Neuron (in vitro differentiated cells): ENCODE measurements around the gene ZNF541.

ENCODE experiments used
- H2AFZ ChIP-seq: one replicate; pipeline ENCODE4 v1.6.1; 2013; ENCODE audit warnings: low read depth, mild to moderate bottlenecking, inconsistent platforms, low read length, moderate library complexity
- H3K27me3 ChIP-seq: one replicate; pipeline ENCODE4 v1.6.1; 2013; ENCODE audit warnings: low read length; ENCODE audit not compliant: insufficient read depth
- H3K36me3 ChIP-seq: one replicate; pipeline ENCODE4 v1.6.1; 2013; ENCODE audit warnings: low read length; ENCODE audit not compliant: insufficient read depth
- H3K4me1 ChIP-seq: one replicate; pipeline ENCODE4 v1.6.1; 2013; ENCODE audit warnings: low read length; ENCODE audit not compliant: insufficient read depth
- H3K4me3 ChIP-seq: 2 replicates; pipeline ENCODE4 v1.5.1; 2013; ENCODE audit warnings: mild to moderate bottlenecking, low read length, moderate library complexity
- H3K9me3 ChIP-seq: one replicate; pipeline ENCODE4 v1.6.1; 2013; ENCODE audit warnings: low read length

The ZNF541 gene

GRCh38 chr19:47526798-47527197 lies 46.1 kb downstream of the ZNF541 start:
- Histone ChIP-seq H2AFZ (no peak overlapping the region), H3K36me3 (no peaks in the 10 kb centered on the region), H3K27me3 (peaks cover 3% of the 10 kb centered on the region), H3K4me3 (no peak overlapping the region), H3K4me1 (no peaks in the 10 kb centered on the region), H3K9me3 (no peaks in the 10 kb centered on the region)

GRCh38 chr19:47523473-47523872 lies 49.5 kb downstream of the ZNF541 start:
- Histone ChIP-seq H3K9me3 (no peaks in the 10 kb centered on the region), H2AFZ (no peak overlapping the region), H3K36me3 (no peaks in the 10 kb centered on the region), H3K4me1 (no peaks in the 10 kb centered on the region), H3K27me3 (peaks cover 3% of the 10 kb centered on the region), H3K4me3 (no peak overlapping the region)
